Ovary (tissue), 3 donors: Measurements from ENCODE around the gene CMIP.

Source experiments
- CTCF ChIP-seq, 3 donors: fragments of 450-650 bp in 2 of 3; fragments of 200-600 bp in 1 of 3; IDR thresholded peaks; one replicate each; pipeline versions ENCODE4 v1.5.1 to v1.8.0; 2016 to 2022; ENCODE audit warnings: antibody characterized with exemption in 3 of 3, mild to moderate bottlenecking in 1 of 3
- EP300 ChIP-seq: sonication (generic); formaldehyde crosslinking; IDR thresholded peaks from one replicate; pipeline ENCODE4 v1.6.1; 2017; ENCODE audit warnings: antibody characterized with exemption
- POLR2A ChIP-seq: fragments of 450-650 bp; IDR thresholded peaks from one replicate; pipeline ENCODE4 v1.6.1; 2017; ENCODE audit warnings: antibody characterized with exemption, mild to moderate bottlenecking, moderate library complexity
- donor health status: DM: no; HTN: no; CAD: no.

GRCh38 chr16:81624403-81624759 is 179.8 kb downstream of the CMIP start:
- no peak for TF ChIP-seq CTCF (IDR thresholded peaks at IDR 0.05)
- no peak for TF ChIP-seq EP300
- TF ChIP-seq POLR2A, result no peak
